ENCODE results near the gene ASB5. TPM values are rescaled to one million over a fixed set of nuclear protein-coding genes. Genes with fewer than 3 reads are reported as not detected.

The ASB5 gene
- total RNA-seq, result 17.9 TPM

GRCh38 chr4:176268963-176269362, at the start of gene ASB5:
Gene ASB5, minus strand, starts transcription at chr4:176269222. Its CDS starts 114 bp downstream, at chr4:176269108.

GRCh38 chr4:176195184-176195978, 73.6 kb downstream of the ASB5 start, which contains the start of gene SPATA4:
Gene SPATA4, minus strand, starts transcription at chr4:176195585. Its CDS starts 23 bp downstream, at chr4:176195562.

Other genes starting within 250 kb of the ASB5 start
- 37.8 TPM for gene WDR17, start 203.4 kb downstream of the ASB5 start, total RNA-seq
- 0.93 TPM for gene SPATA4, start 73.6 kb downstream of the ASB5 start, total RNA-seq
- gene SPCS3, start 50.7 kb upstream of the ASB5 start, total RNA-seq, result 96.0 TPM

All from camera-type eye (tissue), 1 donor.